GM12891 (cell line): ENCODE data around the gene L2HGDH.

Experiments used
- DNase-seq: peaks from one replicate; pipeline ENCODE4 v3.0.0; 2011; ENCODE audit warnings: low spot score; ENCODE audit not compliant: insufficient read length
- FAIRE-seq: peaks from 2 replicates; lab custom pipeline; 2011; peaks lifted over from hg19 to GRCh38; lab: Jason Lieb, UNC
- PAX5 ChIP-seq: IDR thresholded peaks from 2 replicates; pipeline ENCODE4 v1.6.1; 2011; ENCODE audit warnings: low read length, moderate library complexity, mild to moderate bottlenecking; ENCODE audit not compliant: insufficient read depth, severe bottlenecking
- POLR2A ChIP-seq: IDR thresholded peaks from 2 replicates; pipeline ENCODE4 v1.6.1; 2011; ENCODE audit warnings: low read depth, low read length, control low read depth
- POLR2AphosphoS5 ChIP-seq: IDR thresholded peaks from 2 replicates; pipeline ENCODE4 v1.6.1; 2011; ENCODE audit warnings: low read depth, low read length, control low read depth
- POU2F2 ChIP-seq: IDR thresholded peaks from 2 replicates; pipeline ENCODE4 v1.6.1; 2011; ENCODE audit warnings: low read depth, mild to moderate bottlenecking, control low read depth, low read length, moderate library complexity
- SPI1 ChIP-seq: IDR thresholded peaks from 2 replicates; pipeline ENCODE4 v1.6.1; 2011; ENCODE audit warnings: low read depth, low read length, control low read depth
- TAF1 ChIP-seq: IDR thresholded peaks from 2 replicates; pipeline ENCODE4 v1.6.1; 2011; ENCODE audit warnings: low read depth, low read length, control low read depth

L2HGDH gene

DNA sequence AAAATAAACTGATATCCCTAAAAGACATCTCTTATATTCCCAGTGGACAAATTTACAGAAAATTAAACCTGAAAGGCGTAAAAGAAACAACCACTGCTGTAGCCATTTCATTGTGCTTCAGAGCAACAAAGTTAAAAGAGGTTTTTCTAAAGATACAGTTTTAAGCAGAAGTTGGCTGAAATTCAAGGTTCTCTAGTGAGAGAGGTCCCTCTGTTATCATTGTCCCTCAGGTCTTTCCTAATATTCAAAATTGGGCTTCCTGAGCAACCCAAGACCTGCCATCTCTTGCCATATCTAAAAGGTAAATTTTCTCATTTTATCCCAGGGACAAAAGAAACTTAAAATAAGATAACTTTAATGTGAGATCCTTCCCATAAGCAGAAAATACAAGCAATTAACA, 69.9 kb downstream of the L2HGDH start:
- TF ChIP-seq POLR2A (no peak), POLR2AphosphoS5 (no peak), SPI1 (no peak), PAX5 (no peak), POU2F2 (no peak), TAF1 (no peak)
- FAIRE-seq (no peak), DNase-seq (no peak)

DNA sequence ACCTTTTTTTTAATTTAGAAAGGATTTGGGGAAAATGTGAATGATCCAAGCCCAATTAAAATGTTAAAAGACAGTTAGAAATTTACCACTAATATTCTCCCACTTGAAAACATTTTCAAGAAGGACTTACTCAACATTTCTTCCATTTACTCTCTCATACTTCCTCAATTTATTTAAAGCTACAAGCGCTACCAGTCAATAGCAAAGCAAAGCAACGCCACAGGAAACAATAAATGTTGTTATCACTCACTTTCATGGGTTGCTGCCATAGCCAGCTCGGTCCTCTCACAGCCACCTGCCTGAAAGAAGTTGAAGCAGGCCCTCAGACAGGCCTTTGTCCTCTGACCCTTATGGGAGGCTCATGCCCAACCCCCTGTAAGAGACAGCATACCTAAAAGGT, 74.6 kb downstream of the L2HGDH start:
- TF ChIP-seq POLR2AphosphoS5: no peak
- TF ChIP-seq SPI1: no peak
- no peak for FAIRE-seq

DNA sequence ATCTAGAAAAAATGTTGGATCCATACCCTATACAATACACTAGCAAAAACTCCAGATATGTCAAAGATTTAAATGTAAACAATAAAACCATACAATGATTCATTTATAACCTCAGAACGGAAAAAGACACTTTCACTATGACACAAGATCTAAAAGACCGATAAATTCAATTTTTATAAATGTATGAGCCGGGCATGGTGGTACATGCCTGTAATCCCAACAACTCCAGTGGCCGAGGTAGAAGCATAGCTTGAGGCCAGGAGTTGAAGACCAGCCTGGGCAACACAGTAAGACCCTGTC, 78.1 kb downstream of the L2HGDH start:
- FAIRE-seq (no peak), DNase-seq (no peak)
- TF ChIP-seq POU2F2 (no peak), POLR2A (no peak), POLR2AphosphoS5 (no peak), PAX5 (no peak), SPI1 (no peak), TAF1 (no peak)

More for the DNA sequence above, 74.6 kb downstream of the L2HGDH start:
- DNase-seq: no peak

DNA sequence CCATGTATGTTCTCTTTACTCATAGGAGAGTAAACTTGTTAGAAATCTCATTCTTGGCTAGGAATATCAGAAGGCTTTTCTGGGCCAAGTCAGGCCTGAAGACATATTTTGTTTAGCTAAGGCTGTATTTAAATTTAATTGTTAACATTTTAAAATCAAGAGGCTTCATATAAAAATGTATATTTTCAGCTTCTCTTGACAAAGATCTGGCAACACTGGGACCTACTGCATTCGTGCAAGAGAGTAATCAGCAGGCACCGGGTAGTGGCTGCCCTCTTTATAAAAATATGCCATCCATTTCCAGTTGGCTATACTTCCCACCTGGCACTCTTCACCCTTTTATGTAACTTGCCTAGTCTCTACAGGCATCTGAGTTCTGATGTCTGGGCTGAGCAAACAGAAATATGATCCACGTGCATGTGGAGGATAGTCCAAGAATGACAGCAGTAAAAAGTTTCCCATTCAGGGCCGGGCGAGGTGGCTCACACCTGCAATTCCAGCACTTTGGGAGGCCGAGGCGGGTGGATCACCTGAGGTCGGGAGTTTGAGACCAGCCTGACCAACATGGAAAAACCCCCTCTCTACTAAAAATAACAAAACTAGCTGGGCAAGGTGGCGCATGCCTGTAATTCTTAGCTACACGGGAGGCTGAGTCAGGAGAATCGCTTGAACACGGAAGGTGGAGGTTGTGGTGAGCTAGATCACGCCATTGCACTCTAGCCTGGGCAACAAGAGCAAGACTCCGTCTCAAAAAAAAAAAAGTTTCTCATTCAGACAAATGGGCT, 78.7 kb downstream of the L2HGDH start:
- no peak for TF ChIP-seq POLR2A
- TF ChIP-seq PAX5: no peak
- no peak for TF ChIP-seq SPI1
- TF ChIP-seq TAF1: no peak
- no peak for TF ChIP-seq POLR2AphosphoS5
- no peak for TF ChIP-seq POU2F2
- FAIRE-seq (no peak), DNase-seq (no peak)

DNA sequence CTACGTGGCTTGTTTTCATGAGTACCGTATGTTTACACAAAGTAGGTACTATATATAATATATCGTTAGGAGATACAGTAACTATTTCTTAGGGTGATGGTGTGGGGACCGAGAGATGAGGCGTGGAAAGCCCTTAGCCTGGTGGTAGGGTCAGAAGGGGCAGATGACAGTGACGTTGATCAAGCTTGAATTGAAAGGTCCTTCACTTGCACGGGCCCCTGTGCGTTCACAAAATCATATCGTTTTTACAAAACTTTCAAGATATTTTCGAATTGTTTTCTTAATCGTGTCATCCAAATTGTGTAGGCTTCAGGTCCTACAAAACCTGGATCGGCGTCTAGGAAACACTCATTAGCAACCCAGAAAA, 79.8 kb downstream of the L2HGDH start:
- TF ChIP-seq PAX5: no peak
- no peak for TF ChIP-seq TAF1
- TF ChIP-seq POLR2A: no peak
- no peak for TF ChIP-seq POLR2AphosphoS5
- TF ChIP-seq POU2F2: no peak
- TF ChIP-seq SPI1: no peak
- DNase-seq (no peak), FAIRE-seq (no peak)

DNA sequence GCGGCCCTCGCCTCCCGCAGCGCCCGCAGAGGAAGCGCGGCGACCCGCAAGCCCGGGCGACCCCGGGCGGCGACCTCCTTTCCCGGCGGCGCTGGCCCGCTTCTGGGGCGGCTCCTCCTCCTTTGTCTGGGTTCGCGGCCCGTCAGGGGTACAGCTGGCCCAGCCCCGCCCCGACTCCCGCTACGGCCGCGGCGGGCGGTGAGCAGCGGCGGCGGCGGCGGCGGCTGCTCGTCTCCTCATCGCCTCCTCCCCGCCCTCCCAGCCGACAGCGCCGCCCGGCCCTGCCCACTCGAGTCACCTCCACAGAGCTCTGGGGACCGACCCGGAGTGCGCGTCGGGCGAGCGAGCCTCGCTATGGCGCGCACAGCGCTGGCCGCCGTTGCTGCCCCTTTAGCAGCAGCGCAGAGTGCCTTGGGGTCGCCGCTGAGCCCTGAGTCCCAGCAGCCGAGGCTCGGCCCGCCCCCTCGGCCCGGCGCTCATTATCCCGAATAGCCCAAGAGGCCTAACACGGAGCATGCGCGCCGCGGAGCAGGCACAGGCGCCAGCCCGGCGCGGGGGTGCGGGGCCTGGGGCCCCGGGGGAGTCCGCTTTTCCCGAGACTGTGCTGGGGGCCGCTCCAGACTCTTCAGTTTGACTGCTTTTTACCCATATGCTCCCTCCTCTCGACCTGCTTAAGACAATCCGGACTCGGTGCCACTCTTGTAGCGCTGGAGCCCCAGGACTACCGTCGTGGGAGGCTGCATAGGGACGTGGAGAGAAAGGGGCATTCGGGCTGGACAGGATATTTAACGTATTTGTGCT, 80.4 kb downstream of the L2HGDH start, which contains the start of gene SOS2:
SOS2 (minus strand) TSS at position 104 of the 801 bp plus-strand sequence. CDS start 295 bp downstream, outside the sequence.
- peak; percentile 87 for FAIRE-seq
- DNase-seq: peak; percentile 70
- TF ChIP-seq POU2F2: no peak
- peak; percentile 48; the same call in 1 of the 2 replicates for TF ChIP-seq POLR2A
- peak; percentile 6 for TF ChIP-seq PAX5
- TF ChIP-seq POLR2AphosphoS5: peak; percentile 59; the same call in 1 of the 2 replicates

DNA sequence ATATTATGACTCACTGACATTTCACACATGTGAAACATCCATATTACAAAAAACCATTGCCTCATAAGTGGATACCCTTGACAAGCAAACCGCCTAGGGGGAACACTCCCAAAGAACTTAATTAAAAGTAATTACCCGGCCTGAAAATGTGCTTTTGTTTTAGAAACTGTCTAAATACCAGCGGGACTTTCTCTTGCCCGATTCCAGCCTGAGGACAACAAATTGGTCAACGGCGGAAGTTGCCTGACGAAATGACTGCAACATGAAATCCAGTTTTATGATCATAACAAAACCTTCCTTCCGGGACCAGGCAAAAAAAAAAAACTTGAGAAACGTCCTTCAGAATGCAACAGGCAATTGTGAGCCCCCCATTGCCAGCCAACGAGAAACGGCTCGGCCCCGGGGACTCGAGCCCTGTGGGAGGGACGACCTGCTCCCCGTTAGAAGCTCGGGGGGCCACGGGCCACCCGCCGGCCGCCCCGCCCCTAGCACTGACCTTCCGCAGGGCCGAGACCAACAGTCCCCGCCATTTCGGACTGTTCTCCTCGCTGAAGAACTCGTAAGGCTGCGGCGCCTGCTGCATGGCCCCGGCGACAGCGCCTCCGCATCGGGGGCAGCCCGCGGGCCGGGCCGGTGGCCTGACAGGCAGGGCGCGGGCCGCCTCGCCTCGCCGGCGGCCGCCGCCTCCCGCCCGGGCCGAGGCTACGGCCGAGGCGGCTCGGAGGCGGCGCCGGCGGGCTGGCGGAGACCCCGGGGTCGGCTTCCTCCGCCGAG, 81.1 kb downstream of the L2HGDH start:
- TF ChIP-seq SPI1 (no peak), POLR2AphosphoS5 (no peak), TAF1 (no peak; the same call in 1 of the 2 replicates), PAX5 (no peak), POU2F2 (no peak), POLR2A (no peak)
- DNase-seq (peak; percentile 19), FAIRE-seq (peak; percentile 28)

DNA sequence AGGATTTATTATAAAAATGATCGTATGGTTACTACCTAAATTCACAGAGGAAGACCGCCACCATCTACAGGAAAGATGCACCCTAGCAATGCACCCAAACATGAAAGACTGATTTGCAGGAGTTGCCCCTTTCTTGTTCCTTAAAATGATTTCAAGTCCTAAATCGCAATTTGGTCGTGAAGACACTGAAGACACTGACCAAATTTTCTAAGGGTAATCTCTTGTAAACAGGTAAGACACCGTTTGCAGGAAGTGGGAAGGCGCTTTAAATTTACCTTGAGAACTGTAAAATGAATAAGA, 81.7 kb downstream of the L2HGDH start:
- FAIRE-seq (no peak), DNase-seq (no peak)
- TF ChIP-seq POLR2A (no peak), PAX5 (no peak), SPI1 (no peak)

DNA sequence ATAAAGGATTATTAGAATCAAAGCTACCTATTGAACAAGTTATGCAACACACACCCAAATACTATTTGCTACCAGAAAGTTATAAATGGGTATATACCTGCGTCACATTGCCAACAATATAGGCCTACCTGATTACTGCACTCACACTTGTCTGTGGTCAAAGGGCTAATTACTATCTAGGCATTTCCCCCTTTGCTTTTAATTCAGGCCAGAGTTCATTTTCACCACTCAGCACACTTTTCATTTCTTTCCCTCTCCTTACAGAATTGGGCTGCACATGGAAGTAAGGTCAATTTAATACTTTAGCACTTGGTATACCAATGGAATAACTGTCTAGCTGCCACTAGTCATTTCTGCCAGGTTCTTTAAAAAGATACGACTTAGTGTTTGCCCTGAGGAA, 82.3 kb downstream of the L2HGDH start:
- peak; percentile 69 for FAIRE-seq
- no peak for DNase-seq
- no peak for TF ChIP-seq PAX5
- TF ChIP-seq POLR2AphosphoS5: no peak
- TF ChIP-seq SPI1: no peak
- TF ChIP-seq POLR2A: no peak
- TF ChIP-seq TAF1: no peak
- no peak for TF ChIP-seq POU2F2

DNA sequence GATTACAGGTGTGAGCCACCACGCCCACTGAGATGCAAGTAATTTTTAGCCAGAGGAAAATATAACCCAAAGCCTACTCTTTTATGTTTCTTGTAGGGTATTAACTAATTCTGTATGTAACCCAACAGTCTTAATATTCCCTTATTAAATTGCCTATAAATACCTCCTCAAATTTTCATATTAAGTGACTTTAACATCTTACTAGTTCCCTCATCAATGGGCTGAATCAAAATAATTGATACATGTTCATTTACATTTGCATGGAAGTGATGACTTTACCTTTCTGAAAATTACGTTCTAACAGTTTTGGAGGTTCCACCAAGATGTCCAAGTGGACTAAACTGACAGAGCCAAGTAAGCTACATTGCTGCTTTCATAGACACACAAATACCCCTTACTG, 83.7 kb downstream of the L2HGDH start:
- DNase-seq (no peak), FAIRE-seq (no peak)
- TF ChIP-seq TAF1 (no peak), POLR2A (no peak), POLR2AphosphoS5 (no peak), PAX5 (no peak), SPI1 (no peak), POU2F2 (no peak)
